MG63 (cell line): ENCODE data around the gene SCARB1. TPM values are rescaled to one million over a fixed set of nuclear protein-coding genes. Genes with fewer than 3 reads are reported as not detected.

Experiments
- DNase-seq: peaks from one replicate; pipeline ENCODE4 v3.0.0-alpha.2; 2020
- H3K27me3 ChIP-seq: fragments of 250-450 bp; sonication (Bioruptor Pico); 2 replicates; pipeline ENCODE4 v1.5.1; 2020; ENCODE audit warnings: mild to moderate bottlenecking, moderate library complexity
- H3K36me3 ChIP-seq: fragments of 250-450 bp; sonication (Bioruptor Pico); 2 replicates; pipeline ENCODE4 v1.5.1; 2020; ENCODE audit warnings: mild to moderate bottlenecking, moderate library complexity
- H3K4me3 ChIP-seq: fragments of 250-450 bp; sonication (Bioruptor Pico); 2 replicates; pipeline ENCODE4 v1.5.1; 2020; ENCODE audit warnings: mild to moderate bottlenecking, moderate library complexity
- H3K9me3 ChIP-seq: fragments of 250-450 bp; sonication (Bioruptor Pico); 2 replicates; pipeline ENCODE4 v1.5.1; 2020; ENCODE audit warnings: mild to moderate bottlenecking, moderate library complexity
- total RNA-seq: library from RNA; depleted of rRNA; stranded (reverse); fragments of >200 nt; shearing (Covaris generic); gene quantifications from 2 replicates; pipeline ENCODE4 v1.2.3, GENCODE V29; 2014; ENCODE audit warnings: low replicate concordance

Gene SCARB1
- total RNA-seq, 1 experiment from 2014 or later: 35.4 TPM

GRCh38 chr12:124822218-124822617, 41.4 kb downstream of the SCARB1 start:
- Histone ChIP-seq H3K4me3 (no peak overlapping the region), H3K27me3 (no peaks in the 10 kb centered on the region), H3K36me3 (no peaks in the 10 kb centered on the region), H3K9me3 (no peaks in the 10 kb centered on the region)
- DNase-seq: no peak

- Histone ChIP-seq H3K4me3 (no peak overlapping the region), H3K36me3 (no peaks in the 10 kb centered on the region), H3K9me3 (no peaks in the 10 kb centered on the region), H3K27me3 (no peaks in the 10 kb centered on the region)
- no peak for DNase-seq
These were observed 42.1 kb downstream of the SCARB1 start for GRCh38 chr12:124821252-124822200.

- Histone ChIP-seq H3K27me3 (no peaks in the 10 kb centered on the region), H3K4me3 (no peak overlapping the region), H3K9me3 (no peaks in the 10 kb centered on the region), H3K36me3 (no peaks in the 10 kb centered on the region)
- no peak for DNase-seq
These were observed 43.5 kb downstream of the SCARB1 start for GRCh38 chr12:124820199-124820598.

- no peak for DNase-seq
- Histone ChIP-seq H3K36me3 (no peaks in the 10 kb centered on the region), H3K27me3 (no peaks in the 10 kb centered on the region), H3K9me3 (no peaks in the 10 kb centered on the region), H3K4me3 (no peak overlapping the region)
These were observed 44.1 kb downstream of the SCARB1 start for GRCh38 chr12:124819525-124819924.

GRCh38 chr12:124819080-124819479, 44.6 kb downstream of the SCARB1 start:
- Histone ChIP-seq H3K4me3 (no peak overlapping the region), H3K9me3 (no peaks in the 10 kb centered on the region), H3K36me3 (peaks cover 2% of the 10 kb centered on the region; the same call in 1 of the 2 replicates), H3K27me3 (no peaks in the 10 kb centered on the region)
- DNase-seq: no peak

- H3K4me3 ChIP-seq: no peak overlapping the region
- DNase-seq: no peak
- no peaks in the 10 kb centered on the region for H3K9me3 ChIP-seq
- H3K27me3 ChIP-seq: no peaks in the 10 kb centered on the region
- peaks cover 5% of the 10 kb centered on the region; the same call in 1 of the 2 replicates for H3K36me3 ChIP-seq
These were observed 46.3 kb downstream of the SCARB1 start for GRCh38 chr12:124817076-124818000.

- H3K27me3 ChIP-seq: no peaks in the 10 kb centered on the region
- peaks cover 5% of the 10 kb centered on the region; the same call in 1 of the 2 replicates for H3K36me3 ChIP-seq
- no peak overlapping the region for H3K4me3 ChIP-seq
- H3K9me3 ChIP-seq: no peaks in the 10 kb centered on the region
- DNase-seq: no peak
These were observed 47.3 kb downstream of the SCARB1 start for GRCh38 chr12:124816295-124816854.

GRCh38 chr12:124814741-124815613, 48.7 kb downstream of the SCARB1 start:
- Histone ChIP-seq H3K27me3 (no peaks in the 10 kb centered on the region), H3K4me3 (no peak overlapping the region), H3K36me3 (peaks cover 5% of the 10 kb centered on the region; the same call in 1 of the 2 replicates), H3K9me3 (no peaks in the 10 kb centered on the region)
- no peak for DNase-seq

- no peak overlapping the region for H3K4me3 ChIP-seq
- no peak for DNase-seq
- peaks cover 5% of the 10 kb centered on the region; the same call in 1 of the 2 replicates for H3K36me3 ChIP-seq
- H3K9me3 ChIP-seq: no peaks in the 10 kb centered on the region
- no peaks in the 10 kb centered on the region for H3K27me3 ChIP-seq
These were observed 49.9 kb downstream of the SCARB1 start for GRCh38 chr12:124813782-124814181.

- no peaks in the 10 kb centered on the region for H3K9me3 ChIP-seq
- H3K27me3 ChIP-seq: no peaks in the 10 kb centered on the region
- DNase-seq: no peak
- no peak overlapping the region for H3K4me3 ChIP-seq
- peaks cover 5% of the 10 kb centered on the region; the same call in 1 of the 2 replicates for H3K36me3 ChIP-seq
These were observed 50.7 kb downstream of the SCARB1 start for GRCh38 chr12:124812979-124813378.

GRCh38 chr12:124812356-124812755, 51.3 kb downstream of the SCARB1 start:
- no peaks in the 10 kb centered on the region for H3K9me3 ChIP-seq
- peaks cover 5% of the 10 kb centered on the region; the same call in 1 of the 2 replicates for H3K36me3 ChIP-seq
- DNase-seq: no peak
- H3K4me3 ChIP-seq: no peak overlapping the region
- H3K27me3 ChIP-seq: no peaks in the 10 kb centered on the region

GRCh38 chr12:124811633-124812032, 52.0 kb downstream of the SCARB1 start:
- Histone ChIP-seq H3K27me3 (no peaks in the 10 kb centered on the region), H3K36me3 (peaks cover 5% of the 10 kb centered on the region; the same call in 1 of the 2 replicates), H3K9me3 (no peaks in the 10 kb centered on the region), H3K4me3 (no peak overlapping the region)
- no peak for DNase-seq

GRCh38 chr12:124809878-124810277, 53.8 kb downstream of the SCARB1 start:
- Histone ChIP-seq H3K9me3 (no peaks in the 10 kb centered on the region), H3K27me3 (no peaks in the 10 kb centered on the region), H3K36me3 (peaks cover 5% of the 10 kb centered on the region; the same call in 1 of the 2 replicates), H3K4me3 (no peak overlapping the region)
- DNase-seq: peak; percentile 87

- no peak overlapping the region for H3K4me3 ChIP-seq
- peaks cover 5% of the 10 kb centered on the region; the same call in 1 of the 2 replicates for H3K36me3 ChIP-seq
- no peak for DNase-seq
- no peaks in the 10 kb centered on the region for H3K27me3 ChIP-seq
- no peaks in the 10 kb centered on the region for H3K9me3 ChIP-seq
These were observed 54.3 kb downstream of the SCARB1 start for GRCh38 chr12:124809391-124809790.

- H3K36me3 ChIP-seq: no peaks in the 10 kb centered on the region
- no peaks in the 10 kb centered on the region for H3K27me3 ChIP-seq
- no peaks in the 10 kb centered on the region for H3K9me3 ChIP-seq
- DNase-seq: no peak
- H3K4me3 ChIP-seq: no peak overlapping the region
These were observed 55.4 kb downstream of the SCARB1 start for GRCh38 chr12:124808272-124808671.
